ENCODE measurements around the gene AAMP.
"Not testable (repeated sequence)": the region's sequence is repeated elsewhere in the genome, so short reads cannot be mapped to it uniquely, and the experiment has no call there.

The AAMP gene

DNA sequence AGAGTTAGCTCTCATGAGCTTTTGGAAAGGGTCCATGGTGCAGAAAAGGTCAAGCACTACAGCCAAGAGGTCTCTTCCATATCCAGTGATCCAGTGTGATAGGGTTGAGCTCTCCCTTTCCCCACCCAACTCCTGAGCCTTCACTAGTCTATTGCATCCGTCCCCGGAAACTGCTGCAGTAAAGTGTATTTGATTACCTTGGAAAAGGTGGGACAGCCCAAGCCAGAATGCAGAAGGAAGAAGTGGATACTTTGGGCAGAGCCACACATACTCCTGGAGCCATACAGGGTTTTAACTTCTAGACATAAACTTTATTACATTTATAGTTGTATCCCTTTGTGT, 3.9 kb upstream of the AAMP start:
- DNase-seq, result no peak

DNA sequence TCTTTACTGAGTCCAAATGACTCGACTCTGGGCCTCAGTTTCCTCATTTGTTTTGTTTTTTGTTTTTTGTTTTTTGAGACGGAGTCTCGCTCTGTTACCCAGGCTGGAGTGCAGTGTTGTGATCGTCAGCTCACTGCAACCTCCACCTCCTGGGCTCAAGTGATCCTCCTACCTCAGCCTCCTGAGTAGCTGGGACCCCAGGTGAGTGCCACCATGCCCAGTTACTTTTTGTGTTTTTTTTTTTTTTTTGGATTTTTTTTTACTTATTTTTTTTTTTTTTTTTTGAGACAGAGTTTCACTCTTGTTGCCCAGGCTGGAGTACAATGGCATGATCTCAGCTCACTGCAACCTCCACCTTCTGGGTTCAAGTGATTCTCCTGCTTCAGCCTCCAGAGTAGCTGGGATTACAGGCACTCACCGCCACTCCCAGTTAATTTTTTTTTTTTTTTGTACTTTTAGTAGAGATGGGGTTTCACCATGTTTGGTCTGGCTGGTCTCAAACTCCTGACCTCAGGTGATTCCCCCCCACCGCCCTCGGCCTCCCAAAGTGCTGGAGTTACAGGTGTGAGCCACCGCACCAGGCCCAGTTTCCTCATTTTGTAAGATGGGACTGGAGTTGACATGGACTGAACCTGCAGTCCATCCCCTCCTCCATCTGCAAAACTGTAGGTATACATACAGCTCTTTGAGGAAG, 3.4 kb upstream of the AAMP start:
- DNase-seq, result not testable (repeated sequence)

DNA sequence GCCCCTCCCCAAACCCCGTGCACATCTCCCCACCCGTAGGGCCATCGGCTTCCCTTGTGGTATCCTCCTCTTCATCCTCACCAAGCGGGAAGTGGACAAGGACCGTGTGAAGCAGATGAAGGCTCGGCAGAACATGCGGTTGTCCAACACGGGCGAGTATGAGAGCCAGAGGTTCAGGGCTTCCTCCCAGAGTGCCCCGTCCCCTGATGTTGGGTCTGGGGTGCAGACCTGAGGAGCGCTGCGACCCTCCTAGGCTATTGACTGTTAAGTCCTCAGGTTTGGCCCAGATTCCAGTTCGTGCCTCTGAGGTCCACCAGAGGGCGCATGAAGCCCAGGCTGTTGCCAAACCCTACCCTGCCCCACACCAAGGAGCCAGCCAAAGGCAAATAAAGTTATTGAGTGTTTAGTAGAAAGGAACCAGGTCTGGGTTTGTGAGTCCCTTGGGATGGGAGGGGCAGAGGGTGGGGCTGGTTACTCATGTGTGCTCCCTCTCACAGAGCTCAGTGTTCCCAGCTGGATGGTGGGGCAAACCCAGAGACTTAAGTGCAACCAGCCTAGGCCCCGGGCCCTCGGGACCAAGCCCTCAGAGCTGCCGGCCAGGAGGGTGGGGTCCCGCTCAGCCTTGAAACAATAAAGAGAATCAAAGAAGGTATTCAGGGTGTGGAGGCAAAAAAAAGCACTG, 2.7 kb upstream of the AAMP start:
- DNase-seq, result peak; percentile 77

DNA sequence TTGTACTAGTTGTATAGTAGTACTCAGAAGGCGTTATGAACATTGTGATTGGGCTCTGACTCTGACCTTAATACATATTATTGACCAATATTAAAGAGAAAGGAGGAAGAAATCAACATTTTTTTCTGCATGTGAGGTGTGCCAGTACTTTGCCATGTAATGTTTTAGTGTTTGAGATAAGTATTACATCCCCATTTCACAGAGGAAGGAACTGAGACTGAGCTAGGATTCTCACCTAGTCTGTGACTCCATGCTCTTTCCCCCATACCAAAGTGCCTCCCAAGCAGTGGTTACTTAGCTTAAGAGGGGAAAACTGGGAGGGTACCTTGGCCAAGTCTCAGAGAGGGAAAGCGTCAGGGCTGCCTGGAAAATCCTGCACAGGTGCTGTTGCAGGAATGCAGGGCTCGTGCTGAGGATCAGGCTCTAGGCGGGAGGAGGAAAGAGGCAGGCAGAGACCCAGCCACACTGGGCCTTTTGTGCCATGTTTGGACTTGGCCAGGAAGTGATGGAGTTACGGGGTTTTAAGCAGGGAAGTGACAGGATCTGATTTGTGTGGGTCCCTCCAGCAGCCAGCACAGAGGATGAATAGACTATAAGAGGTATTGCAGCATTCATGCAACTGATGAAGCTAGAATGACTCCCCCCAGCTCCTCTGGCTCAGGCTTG, 2.1 kb upstream of the AAMP start:
- DNase-seq, result no peak

DNA sequence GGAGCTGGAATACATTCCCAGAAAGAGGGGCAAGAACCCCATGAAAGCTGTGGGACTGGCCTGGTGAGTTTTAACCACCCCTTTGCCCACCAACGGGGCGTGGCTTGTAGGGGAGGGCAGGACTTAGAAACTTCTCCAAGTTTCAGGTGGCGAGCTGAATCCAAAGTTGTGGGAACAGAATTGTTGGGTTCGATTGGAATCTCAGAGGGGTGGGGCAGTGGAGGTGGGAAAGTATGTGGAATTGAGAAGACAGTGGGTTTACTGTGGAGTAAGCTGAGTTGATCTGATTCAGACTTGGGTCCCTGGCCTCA, 1.5 kb upstream of the AAMP start:
- no peak for DNase-seq

DNA sequence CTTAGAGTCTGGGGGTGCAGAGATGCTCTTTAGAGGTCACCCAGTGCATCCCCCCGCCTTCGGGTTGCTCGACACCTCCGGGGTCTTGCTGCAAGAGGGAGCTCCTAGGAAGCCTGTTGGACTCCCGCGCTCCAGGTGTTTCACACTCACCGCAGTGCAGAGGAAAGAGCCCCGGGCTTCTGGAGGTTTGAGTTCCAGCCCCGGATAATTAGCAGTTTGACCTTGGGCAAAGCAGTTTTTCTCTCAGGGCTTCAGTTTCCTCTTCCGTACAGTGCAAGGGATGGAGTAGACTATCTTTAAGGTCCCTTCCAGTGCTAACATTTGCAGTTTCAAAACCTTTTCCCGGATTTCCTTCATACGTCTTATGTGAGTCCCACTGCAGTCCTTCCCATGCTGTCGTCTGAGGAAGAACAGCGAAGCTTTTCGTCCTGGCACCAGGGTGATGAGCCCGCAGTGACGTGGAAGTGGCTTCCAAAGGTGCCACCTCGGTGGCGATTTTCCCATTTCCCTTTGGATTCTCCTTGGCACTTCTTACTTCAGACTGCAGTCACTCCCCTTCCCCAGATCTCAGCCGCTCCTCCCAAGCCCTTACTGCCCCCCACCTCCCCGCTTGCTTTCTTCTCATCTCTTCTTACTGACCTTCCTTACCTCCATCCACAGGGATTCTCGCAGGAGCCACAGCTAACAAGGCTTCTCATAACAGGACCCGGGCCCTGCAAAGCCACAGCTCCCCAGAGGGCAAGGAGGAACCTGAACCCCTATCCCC, 967 bp upstream of the AAMP start:
- no peak for DNase-seq

DNA sequence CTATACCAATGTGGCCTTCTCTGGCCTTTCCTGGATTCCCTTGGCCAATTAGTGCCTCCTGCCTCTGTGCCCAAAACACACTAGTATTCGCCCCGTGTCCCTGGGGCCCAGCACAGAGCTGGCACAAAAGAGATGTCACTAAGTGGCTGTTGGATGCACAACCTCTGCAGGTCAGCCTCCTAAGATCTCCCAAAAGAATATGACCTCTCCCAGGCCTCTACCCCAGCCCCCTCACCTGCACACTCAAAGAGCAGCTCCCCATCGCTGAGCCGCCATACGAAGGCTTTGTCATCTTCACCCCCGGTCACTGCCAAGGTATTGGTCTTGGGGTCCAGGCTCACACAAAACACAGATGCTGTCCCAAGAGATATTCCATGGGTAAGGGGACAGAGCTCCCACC, 2.7 kb downstream of the AAMP start:
- DNase-seq, result no peak

DNA sequence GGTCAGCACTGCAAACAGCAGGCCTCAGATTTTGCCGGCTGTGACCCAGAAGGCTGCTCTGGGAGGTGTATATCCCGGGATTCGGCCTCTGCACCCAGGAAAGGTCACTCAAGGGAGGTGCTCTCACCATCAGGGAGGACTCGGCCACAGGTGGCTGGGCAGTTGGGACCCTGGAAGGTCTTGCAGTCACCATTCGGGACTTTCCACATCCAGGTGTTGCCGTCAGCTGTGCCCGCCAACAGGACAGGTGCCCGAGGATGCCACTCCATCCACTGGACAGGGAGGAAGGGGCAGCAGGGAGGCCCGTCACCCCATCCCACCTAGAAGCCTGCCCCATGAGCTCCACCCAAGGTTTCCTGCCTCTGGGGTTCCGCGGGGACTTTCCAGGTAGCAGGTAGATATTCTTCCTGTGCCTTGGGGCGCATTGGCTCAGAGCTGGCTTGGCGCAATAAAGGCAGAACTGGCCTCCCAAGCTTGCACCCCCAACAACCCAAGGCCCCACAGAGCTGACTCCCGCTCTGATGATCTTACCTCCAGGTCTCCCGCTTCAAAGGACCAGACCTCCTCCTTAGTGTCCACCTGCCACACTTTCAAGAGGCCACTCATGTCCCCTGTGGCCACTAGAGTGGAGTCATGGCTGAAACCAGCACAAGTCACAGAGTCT, 3.5 kb downstream of the AAMP start:
- no peak for DNase-seq

DNA sequence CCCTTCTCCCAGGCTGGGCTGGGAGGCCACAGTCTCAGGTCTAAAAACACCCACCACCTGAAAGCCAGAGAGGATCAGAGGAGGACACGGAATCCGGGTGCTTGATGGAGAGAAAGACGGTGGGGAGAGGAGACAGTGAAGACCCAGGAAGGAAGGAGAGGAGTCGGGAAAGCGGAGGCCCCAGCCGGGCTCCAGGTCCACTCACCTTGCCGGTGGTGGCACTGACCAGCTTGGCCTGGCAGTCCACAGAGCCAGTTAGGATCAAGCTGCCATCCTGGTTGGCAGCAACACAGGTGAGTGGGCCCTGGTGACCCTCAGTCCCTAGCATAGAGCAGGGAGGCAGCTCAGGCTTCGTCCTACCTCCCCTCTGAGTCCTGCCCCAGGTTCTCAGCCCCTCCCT, 4.3 kb downstream of the AAMP start:
- DNase-seq, result no peak

DNA sequence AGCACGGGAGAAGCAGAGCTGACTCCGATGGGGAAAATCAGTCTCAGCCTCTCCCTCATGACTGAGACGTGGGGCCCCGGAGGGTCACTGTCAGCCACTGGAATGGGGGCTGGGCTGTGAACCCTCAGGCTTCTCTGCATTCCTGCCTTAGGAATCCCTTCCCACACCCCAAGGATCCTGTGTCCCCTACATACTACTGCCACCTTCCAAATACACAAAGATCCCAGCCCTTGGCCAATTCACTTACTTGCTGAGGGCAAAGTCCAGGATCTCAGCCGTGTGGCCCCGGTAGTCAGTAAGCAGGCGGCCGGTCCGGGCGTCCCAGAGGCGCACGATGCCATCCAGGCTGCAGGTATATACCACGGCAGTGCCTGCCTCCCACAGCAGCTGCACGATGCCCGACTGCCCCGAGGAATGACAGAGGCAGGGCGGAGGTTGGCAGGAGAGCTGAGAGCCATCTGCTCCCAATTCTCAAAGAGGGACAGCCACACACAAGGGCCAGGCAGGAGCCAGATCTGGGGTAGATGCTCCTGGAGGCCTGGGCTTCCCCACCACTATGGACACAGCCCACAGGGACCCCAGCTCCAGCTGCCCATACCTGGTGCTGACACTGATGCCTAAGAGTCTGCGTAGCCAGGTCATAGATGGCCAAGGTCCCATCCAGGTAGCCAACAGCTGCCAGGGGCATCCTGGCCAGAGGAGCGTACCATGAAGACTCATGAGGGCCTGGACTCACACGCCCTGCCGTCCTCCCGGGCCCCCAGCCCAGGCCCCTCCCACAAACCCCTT, 5.0 kb downstream of the AAMP start:
- DNase-seq, result no peak

DNA sequence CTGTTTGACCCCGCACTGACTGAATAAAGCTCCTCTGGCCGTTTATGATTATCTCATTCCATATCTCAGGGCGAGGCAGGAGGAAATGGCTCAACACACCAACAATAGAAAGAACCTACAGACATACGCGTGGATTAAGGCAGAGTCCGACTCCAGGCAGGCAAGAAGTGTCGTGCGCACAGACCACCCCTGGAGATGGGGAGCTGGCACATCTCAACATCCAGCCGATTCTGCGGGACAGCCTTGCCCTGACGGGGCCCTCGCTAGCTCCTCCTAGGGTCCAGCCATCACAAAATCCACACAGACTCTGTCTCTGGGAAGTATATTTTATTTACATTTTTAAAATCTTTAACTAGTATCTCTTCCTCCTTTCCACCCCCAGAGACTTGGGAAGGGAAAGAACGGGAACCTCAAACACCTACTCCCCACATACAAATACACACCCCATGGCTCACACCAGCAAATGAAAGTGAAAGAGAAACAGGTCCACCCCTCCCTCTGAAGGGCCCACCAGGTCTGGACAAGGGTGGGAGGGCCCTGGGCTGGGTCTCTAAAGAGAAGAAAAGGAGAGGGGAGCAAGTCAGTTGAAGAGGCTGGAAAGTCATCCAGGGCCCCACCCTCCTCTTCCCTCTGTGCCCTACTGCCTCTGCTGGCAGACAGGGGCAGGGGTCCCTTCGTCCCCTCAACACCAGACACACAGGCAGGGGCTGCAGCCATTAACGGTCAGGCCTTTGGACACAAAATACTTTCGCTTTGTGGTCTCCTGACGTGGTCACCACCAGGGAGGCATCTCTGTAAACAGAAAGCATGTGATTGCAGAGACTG, 5.9 kb downstream of the AAMP start:
- no peak for DNase-seq

DNA sequence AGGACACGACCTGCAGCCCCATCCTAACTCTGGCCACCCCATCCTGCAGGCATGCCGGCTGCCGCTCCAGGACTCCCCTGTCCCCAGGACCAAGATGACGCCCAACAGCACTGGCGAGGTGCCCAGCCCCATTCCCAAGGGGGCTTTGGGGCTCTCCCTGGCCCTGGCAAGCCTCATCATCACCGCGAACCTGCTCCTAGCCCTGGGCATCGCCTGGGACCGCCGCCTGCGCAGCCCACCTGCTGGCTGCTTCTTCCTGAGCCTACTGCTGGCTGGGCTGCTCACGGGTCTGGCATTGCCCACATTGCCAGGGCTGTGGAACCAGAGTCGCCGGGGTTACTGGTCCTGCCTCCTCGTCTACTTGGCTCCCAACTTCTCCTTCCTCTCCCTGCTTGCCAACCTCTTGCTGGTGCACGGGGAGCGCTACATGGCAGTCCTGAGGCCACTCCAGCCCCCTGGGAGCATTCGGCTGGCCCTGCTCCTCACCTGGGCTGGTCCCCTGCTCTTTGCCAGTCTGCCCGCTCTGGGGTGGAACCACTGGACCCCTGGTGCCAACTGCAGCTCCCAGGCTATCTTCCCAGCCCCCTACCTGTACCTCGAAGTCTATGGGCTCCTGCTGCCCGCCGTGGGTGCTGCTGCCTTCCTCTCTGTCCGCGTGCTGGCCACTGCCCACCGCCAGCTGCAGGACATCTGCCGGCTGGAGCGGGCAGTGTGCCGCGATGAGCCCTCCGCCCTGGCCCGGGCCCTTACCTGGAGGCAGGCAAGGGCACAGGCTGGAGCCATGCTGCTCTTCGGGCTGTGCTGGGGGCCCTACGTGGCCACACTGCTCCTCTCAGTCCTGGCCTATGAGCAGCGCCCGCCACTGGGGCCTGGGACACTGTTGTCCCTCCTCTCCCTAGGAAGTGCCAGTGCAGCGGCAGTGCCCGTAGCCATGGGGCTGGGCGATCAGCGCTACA, 7.0 kb downstream of the AAMP start:
- no peak for DNase-seq

DNA sequence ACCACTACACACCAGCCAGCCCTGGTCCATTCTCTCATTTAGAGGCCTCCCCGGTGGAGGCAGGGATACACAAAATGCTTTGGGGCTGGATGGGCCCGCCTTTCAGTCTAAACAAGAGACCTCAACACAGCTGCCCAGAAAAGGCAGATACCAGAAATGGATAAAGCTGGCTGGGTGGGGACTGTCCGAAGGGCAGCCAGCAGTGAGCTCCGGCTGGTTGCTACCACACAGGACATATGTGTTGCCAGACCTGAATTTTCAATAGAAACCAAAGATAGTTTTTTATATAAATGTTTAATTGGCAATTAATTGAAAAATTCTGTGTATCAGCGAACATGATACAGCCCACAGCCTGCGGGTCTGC, 7.7 kb downstream of the AAMP start:
- DNase-seq, result no peak

DNA sequence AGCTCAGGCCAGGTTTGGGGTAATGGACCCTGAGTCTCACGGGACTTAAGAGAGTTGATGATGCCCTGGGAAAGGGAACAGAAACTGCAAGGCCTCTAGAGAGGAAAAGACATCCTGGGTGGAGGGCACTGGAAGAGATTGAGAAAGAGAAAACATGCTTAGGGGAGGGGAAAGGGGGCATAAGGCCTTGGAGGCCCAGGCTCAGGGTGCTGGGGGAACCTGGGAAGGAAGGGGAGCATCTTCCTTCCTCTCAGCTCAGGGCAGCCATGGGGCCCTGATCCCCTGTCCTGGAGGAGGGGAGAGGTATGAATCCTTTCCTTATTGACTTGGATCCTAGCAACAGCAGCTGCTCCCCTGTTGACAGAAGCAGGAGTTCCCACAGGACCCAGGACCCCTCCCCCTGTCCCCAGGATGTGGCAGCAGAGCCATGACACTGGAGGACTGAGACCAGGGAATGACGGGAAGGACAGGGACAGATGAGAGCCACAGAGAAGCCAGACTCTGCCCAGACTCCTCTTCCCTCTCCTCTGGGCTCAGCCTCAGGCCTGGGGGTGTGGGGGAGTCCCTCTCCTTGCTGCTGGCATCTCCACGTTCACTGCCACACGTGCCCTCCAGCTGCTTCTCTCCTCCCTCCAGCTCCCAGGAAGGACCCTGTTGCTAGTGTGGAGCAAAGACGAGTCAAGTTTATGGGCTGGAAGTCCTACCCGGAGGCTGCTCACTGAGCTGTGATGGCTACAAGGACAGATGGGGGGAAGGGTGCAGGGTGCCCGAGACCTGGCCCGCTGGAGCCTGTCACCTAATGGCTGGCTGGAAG, 8.3 kb downstream of the AAMP start:
- DNase-seq, result no peak

DNA sequence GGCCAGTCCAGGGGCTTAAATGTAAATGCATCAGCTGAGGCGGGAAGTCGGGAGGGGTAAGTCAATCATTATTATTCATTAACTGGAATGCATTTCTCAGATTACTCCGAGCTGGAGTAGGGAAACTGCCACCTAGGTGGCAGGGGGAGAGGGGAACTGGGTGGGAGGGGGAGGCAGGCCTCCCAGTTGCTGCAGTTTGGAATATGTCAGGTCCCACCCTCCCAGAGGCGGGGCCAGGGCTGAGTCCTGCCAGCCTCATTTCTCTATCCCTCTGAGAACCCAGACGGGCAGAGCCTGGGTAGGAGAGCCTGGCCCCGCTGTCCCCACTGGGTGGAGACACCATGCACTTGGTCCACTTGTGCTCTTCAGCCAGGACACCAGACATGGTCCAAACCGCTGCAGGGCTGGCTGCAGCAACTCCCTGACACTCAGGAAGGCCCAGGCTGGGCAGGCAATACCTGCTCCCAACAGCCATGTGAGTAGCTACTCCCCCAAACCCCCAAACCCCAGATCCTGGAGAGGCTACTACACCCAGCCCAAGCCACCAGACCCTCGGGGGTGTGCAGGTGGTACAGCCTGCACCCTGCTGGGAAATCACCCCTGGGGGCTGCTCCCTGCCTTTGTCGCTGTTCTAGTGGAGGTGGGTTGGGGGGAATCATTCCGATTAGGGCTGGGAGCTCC, 9.1 kb downstream of the AAMP start, which contains the start of gene GPBAR1:
Gene GPBAR1 (plus strand): TSS at position 274 of the 681 bp plus-strand sequence. CDS start 1,710 bp downstream, outside the sequence.
- no peak for DNase-seq

DNA sequence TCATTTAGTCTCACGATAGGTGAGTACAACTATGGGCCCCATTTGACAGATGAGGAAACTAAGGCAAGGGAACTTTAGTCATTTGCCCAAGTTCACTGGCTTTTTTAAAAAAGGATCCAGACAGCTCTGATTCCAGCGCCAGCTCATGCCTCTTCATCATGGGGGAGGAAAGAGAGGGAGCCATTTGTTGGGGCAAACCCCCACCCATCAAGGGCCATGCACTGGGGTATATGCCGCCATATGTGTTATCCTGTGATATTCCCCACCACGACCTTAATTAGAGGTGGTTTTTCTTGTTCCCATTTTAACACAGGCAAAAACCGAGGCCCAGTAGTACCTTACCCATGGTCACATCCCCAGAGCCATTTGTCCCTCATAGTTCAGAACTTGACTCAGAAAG, 9.8 kb downstream of the AAMP start:
- no peak for DNase-seq

DNA sequence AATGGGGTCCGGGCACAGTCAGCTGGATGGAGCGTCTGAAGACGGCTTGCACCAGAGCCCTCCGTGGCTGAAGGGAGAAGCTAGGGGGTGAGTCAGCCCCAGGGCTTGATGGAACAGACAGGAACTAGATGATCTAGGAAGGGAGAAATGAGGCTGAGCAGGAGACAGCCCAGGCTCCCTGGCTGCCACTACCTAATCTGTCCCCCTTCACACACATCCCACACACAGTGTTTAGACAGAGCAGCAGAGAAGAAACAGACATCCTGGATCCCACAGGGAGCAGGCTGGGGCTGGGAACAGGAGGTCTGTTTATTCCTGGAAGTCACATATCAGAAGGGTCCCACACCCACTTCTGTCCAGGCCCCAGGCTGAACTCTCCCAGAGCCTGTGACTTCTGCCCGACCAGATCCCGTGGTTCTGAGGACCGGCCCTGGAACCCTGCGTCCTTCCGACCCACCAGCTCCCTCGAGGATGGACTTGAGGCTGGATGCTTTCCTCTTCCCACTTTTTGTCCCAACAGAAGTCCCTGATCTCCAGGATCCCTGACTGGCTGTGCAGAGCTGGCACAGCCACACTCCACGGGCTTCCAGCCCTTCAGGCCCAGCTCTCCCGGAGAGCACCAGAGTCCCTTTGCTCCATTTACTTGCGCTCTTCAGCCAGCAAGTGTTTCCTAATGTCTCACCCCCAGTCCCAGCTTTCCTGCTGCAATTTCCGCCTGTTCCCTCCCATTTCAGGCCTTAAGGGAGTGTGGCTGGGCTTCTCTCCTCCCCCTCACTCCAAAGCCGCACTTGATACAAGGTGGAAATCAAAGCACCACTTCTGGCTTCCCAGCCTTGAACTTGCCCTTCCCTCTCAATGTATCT, 10.6 kb downstream of the AAMP start:
- DNase-seq, result no peak

All from stimulated activated CD4-positive, alpha-beta T cell treated with anti-CD3 and anti-CD28 coated beads, Interleukin-1b, Interleukin-23, amount 100 ng/mL, for 48 hours (primary cell).